Activated naive CD4-positive, alpha-beta T cell treated with anti-CD3 and anti-CD28 coated beads, Interleukin-2, amount 50 U/mL, for 72 hours (primary cell): ENCODE measurements around the gene CORO2B. TPM values are rescaled to one million over a fixed set of nuclear protein-coding genes. Genes with fewer than 3 reads are reported as not detected.

Experiments used
- ATAC-seq, 2 donors: fragments of 150-1000 bp; cut with Tn5 transposase; 2 replicates each; pipeline ENCODE4 v1.10.0; 2021; ENCODE audit warnings: mild to moderate bottlenecking in 2 of 2, moderate library complexity in 2 of 2
- DNase-seq, 2 donors: peaks; one replicate each; pipeline ENCODE4 v3.0.0; 2021 to 2022; ENCODE audit warnings: low spot score in 2 of 2
- H3K27ac Mint-ChIP-seq, 2 donors: one replicate each; pipeline ENCODE4 v1.8.0; 2022; ENCODE audit warnings: mild to moderate bottlenecking in 2 of 2, mixed read lengths in 2 of 2
- H3K36me3 Mint-ChIP-seq, 2 donors: one replicate each; pipeline ENCODE4 v1.8.0; 2022; ENCODE audit warnings: mixed read lengths in 2 of 2
- H3K9me3 Mint-ChIP-seq, 2 donors: one replicate each; pipeline ENCODE4 v1.8.0; 2022; ENCODE audit warnings: mixed read lengths in 2 of 2
- total RNA-seq, 2 donors: library from RNA; stranded (reverse); gene quantifications; one replicate each; pipeline ENCODE4 v1.2.3, GENCODE V29; 2022

CORO2B gene
- under 1 TPM in 1 of 2 donors, not detected in 1; 0.07 TPM for total RNA-seq

GRCh38 chr15:68578980-68579935 is at the start of gene CORO2B:
TSS of gene CORO2B (plus strand) at chr15:68578993. CDS start at chr15:68579263, 270 bp downstream.
- Mint-ChIP-seq H3K9me3 (no peaks in the 10 kb centered on the region), H3K27ac (no peak within 1 kb of the TSS), H3K36me3 (peaks cover 5 to 8% of the 10 kb centered on the region in 2 donors)
- DNase-seq (peak in 1 of 2 donors; percentile 26), ATAC-seq (peak; percentile 12 to 36)

GRCh38 chr15:68531387-68532179 is 47.2 kb upstream of the CORO2B start:
- ATAC-seq = no peak
- no peak overlapping the region for H3K27ac Mint-ChIP-seq

GRCh38 chr15:68536331-68537095 is 42.3 kb upstream of the CORO2B start:
- no peak for ATAC-seq
- H3K36me3 Mint-ChIP-seq = peaks cover 13 to 28% of the 10 kb centered on the region in 2 donors

More at GRCh38 chr15:68531387-68532179, 47.2 kb upstream of the CORO2B start:
- Mint-ChIP-seq H3K9me3 (peaks cover 21 to 31% of the 10 kb centered on the region in 2 donors), H3K36me3 (peaks cover 17 to 31% of the 10 kb centered on the region in 2 donors)
- no peak for DNase-seq

GRCh38 chr15:68537097-68537496 is 41.7 kb upstream of the CORO2B start:
- DNase-seq = no peak
- ATAC-seq = no peak
- Mint-ChIP-seq H3K36me3 (peaks cover 11 to 28% of the 10 kb centered on the region in 2 donors), H3K27ac (no peak overlapping the region), H3K9me3 (peaks cover 9 to 22% of the 10 kb centered on the region in 2 donors)

More at GRCh38 chr15:68536331-68537095, 42.3 kb upstream of the CORO2B start:
- Mint-ChIP-seq H3K27ac (no peak overlapping the region), H3K9me3 (peaks cover 11 to 23% of the 10 kb centered on the region in 2 donors)
- no peak for DNase-seq

- peaks cover 5 to 18% of the 10 kb centered on the region in 2 donors for H3K9me3 Mint-ChIP-seq
- ATAC-seq (no peak), DNase-seq (no peak)
- H3K27ac Mint-ChIP-seq = no peak overlapping the region
- H3K36me3 Mint-ChIP-seq = peaks cover 7 to 24% of the 10 kb centered on the region in 2 donors
Measured at GRCh38 chr15:68537506-68537905, 41.3 kb upstream of the CORO2B start.

- H3K36me3 Mint-ChIP-seq = peaks cover 4 to 15% of the 10 kb centered on the region in 2 donors
- no peak overlapping the region for H3K27ac Mint-ChIP-seq
- ATAC-seq (no peak), DNase-seq (no peak)
- H3K9me3 Mint-ChIP-seq = peaks cover 0 to 10% of the 10 kb centered on the region in 2 donors
Measured at GRCh38 chr15:68538311-68538710, 40.5 kb upstream of the CORO2B start.

- H3K27ac Mint-ChIP-seq = no peak overlapping the region
- DNase-seq = no peak
- peaks cover 4 to 5% of the 10 kb centered on the region in 2 donors for H3K36me3 Mint-ChIP-seq
- no peaks in the 10 kb centered on the region for H3K9me3 Mint-ChIP-seq
- no peak for ATAC-seq
Measured at GRCh38 chr15:68541743-68542142, 37.0 kb upstream of the CORO2B start.

- DNase-seq (no peak), ATAC-seq (no peak)
- H3K36me3 Mint-ChIP-seq = peaks cover 4 to 5% of the 10 kb centered on the region in 2 donors
- H3K9me3 Mint-ChIP-seq = no peaks in the 10 kb centered on the region
- no peak overlapping the region for H3K27ac Mint-ChIP-seq
Measured at GRCh38 chr15:68542348-68542747, 36.4 kb upstream of the CORO2B start.

- no peak overlapping the region for H3K27ac Mint-ChIP-seq
- DNase-seq (no peak), ATAC-seq (no peak)
- H3K9me3 Mint-ChIP-seq = no peaks in the 10 kb centered on the region
- H3K36me3 Mint-ChIP-seq = peaks cover 4 to 5% of the 10 kb centered on the region in 2 donors
Measured at GRCh38 chr15:68542771-68543164, 36.0 kb upstream of the CORO2B start.

- ATAC-seq (no peak), DNase-seq (no peak)
- Mint-ChIP-seq H3K27ac (peak overlapping the region in 1 of 2 donors; percentile 17), H3K36me3 (peaks cover 4 to 5% of the 10 kb centered on the region in 2 donors), H3K9me3 (no peaks in the 10 kb centered on the region)
Measured at GRCh38 chr15:68543165-68544008, 35.4 kb upstream of the CORO2B start.

GRCh38 chr15:68546318-68546717 is 32.5 kb upstream of the CORO2B start:
- H3K9me3 Mint-ChIP-seq = no peaks in the 10 kb centered on the region
- no peak for ATAC-seq
- no peak overlapping the region for H3K27ac Mint-ChIP-seq
- H3K36me3 Mint-ChIP-seq = no peaks in the 10 kb centered on the region
- no peak for DNase-seq

GRCh38 chr15:68548364-68548763 is 30.4 kb upstream of the CORO2B start:
- Mint-ChIP-seq H3K36me3 (no peaks in the 10 kb centered on the region), H3K27ac (no peak overlapping the region), H3K9me3 (no peaks in the 10 kb centered on the region)
- DNase-seq = no peak
- ATAC-seq = peak in 1 of 2 donors; percentile 92

- no peaks in the 10 kb centered on the region for H3K9me3 Mint-ChIP-seq
- DNase-seq (no peak), ATAC-seq (no peak)
- H3K36me3 Mint-ChIP-seq = no peaks in the 10 kb centered on the region
- H3K27ac Mint-ChIP-seq = no peak overlapping the region
Measured at GRCh38 chr15:68550004-68550403, 28.8 kb upstream of the CORO2B start.

- Mint-ChIP-seq H3K36me3 (no peaks in the 10 kb centered on the region), H3K27ac (no peak overlapping the region), H3K9me3 (no peaks in the 10 kb centered on the region)
- DNase-seq (peak in 1 of 2 donors; percentile 80), ATAC-seq (peak; percentile 30 to 40)
Measured at GRCh38 chr15:68550498-68551295, 28.1 kb upstream of the CORO2B start.

- no peaks in the 10 kb centered on the region for H3K9me3 Mint-ChIP-seq
- DNase-seq (no peak), ATAC-seq (no peak)
- H3K36me3 Mint-ChIP-seq = no peaks in the 10 kb centered on the region
- H3K27ac Mint-ChIP-seq = no peak overlapping the region
Measured at GRCh38 chr15:68551296-68551635, 27.5 kb upstream of the CORO2B start.
